ENCODE results near the gene USP54.

DNA sequence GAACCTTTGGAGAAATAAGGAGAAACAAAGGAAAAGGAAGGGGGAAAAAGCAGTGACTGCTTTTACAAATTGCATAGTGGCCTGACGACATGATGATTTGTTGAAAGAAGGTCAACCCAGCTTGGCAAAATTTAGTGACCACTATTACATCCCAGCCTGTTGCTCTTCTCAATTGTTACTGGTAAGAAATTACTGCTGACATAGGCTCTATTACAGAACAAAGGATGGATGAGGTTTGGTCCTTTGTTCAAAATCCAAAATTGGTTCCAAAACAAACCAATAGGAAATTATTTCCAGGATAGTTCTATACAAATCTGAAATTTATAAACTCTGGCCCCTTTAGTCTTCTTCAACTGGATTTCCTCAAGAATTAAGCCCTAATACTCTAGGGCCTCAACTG lies 39.6 kb downstream of the USP54 start:
- TF ChIP-seq, protein P1, sequence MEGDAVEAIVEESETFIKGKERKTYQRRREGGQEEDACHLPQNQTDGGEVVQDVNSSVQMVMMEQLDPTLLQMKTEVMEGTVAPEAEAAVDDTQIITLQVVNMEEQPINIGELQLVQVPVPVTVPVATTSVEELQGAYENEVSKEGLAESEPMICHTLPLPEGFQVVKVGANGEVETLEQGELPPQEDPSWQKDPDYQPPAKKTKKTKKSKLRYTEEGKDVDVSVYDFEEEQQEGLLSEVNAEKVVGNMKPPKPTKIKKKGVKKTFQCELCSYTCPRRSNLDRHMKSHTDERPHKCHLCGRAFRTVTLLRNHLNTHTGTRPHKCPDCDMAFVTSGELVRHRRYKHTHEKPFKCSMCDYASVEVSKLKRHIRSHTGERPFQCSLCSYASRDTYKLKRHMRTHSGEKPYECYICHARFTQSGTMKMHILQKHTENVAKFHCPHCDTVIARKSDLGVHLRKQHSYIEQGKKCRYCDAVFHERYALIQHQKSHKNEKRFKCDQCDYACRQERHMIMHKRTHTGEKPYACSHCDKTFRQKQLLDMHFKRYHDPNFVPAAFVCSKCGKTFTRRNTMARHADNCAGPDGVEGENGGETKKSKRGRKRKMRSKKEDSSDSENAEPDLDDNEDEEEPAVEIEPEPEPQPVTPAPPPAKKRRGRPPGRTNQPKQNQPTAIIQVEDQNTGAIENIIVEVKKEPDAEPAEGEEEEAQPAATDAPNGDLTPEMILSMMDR (IDR thresholded peaks at IDR 0.05; ENCODE audit: low read depth, low read length, missing input control), result no peak
- TF ChIP-seq, protein P2, sequence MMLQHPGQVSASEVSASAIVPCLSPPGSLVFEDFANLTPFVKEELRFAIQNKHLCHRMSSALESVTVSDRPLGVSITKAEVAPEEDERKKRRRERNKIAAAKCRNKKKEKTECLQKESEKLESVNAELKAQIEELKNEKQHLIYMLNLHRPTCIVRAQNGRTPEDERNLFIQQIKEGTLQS (IDR thresholded peaks at IDR 0.05), result no peak

Data from liver (tissue), 3 donors.